Measurements from ENCODE around the gene DNAH17. TPM values are rescaled to one million over a fixed set of nuclear protein-coding genes. Genes with fewer than 3 reads are reported as not detected.
A peak's percentile ranks its signal among the peaks of the same experiment; 100 is the strongest.

The DNAH17 gene
- total RNA-seq, 4 donors from 2014 or later, result 0.19 to 0.31 TPM; not detected in 2

- TF ChIP-seq POLR2A (IDR thresholded peaks at IDR 0.05), result no peak
- TF ChIP-seq CTCF (IDR thresholded peaks at IDR 0.05), result no peak
- no peak overlapping the region for H3K4me3 ChIP-seq
- peak overlapping the region; percentile 19 to 42 (median 35) for H3K27ac ChIP-seq
- 34 to 44% methylated on average over 6 to 7 of the region's 7 CpGs for WGBS, 2 donors
- H3K27me3 ChIP-seq, result no peaks in the 10 kb centered on the region
- no peaks in the 10 kb centered on the region for H3K9me3 ChIP-seq
- DNase-seq, result no peak
- intact Hi-C loops (cut with DNase I), result no loop called here
- H3K4me1 ChIP-seq, result peaks cover 24 to 61% (median 45%) of the 10 kb centered on the region in 3 donors
- H3K36me3 ChIP-seq, result peaks cover 8 to 65% (median 21%) of the 10 kb centered on the region in 3 donors
Observed at GRCh38 chr17:78407387-78408000, 169.7 kb downstream of the DNAH17 start.

DNA sequence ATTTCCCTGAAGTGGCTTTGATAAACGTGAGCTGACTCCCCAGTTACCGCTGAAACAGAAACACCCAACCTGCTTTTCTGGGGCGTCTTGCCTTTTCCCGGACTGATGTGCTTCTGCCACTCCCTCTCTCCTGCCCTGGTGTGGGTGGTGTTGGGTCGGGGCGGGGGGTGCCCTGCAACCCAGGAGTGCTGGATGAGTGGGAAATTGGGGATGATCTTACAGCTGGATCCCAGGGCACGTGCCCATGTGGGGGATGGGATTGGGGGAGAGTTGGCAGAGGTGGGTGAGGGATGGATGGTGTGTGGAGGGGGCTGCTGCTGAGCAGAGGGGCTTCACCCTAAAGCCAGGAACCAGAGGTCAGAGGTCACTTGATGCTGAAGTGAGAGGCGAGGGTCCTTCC, 170.3 kb downstream of the DNAH17 start:
- H3K27ac ChIP-seq, result peak overlapping the region; percentile 19 to 42 (median 35)
- 34 to 71% methylated on average over 3 to 4 of the region's 8 CpGs for WGBS, 2 donors
- intact Hi-C loops (cut with DNase I), result no loop called here
- no peak for TF ChIP-seq CTCF (IDR thresholded peaks at IDR 0.05)
- no peak for TF ChIP-seq POLR2A (IDR thresholded peaks at IDR 0.05)
- H3K27me3 ChIP-seq, result no peaks in the 10 kb centered on the region
- peaks cover 8 to 65% (median 23%) of the 10 kb centered on the region in 3 donors for H3K36me3 ChIP-seq
- H3K9me3 ChIP-seq, result no peaks in the 10 kb centered on the region
- no peak overlapping the region for H3K4me3 ChIP-seq
- no peak for DNase-seq
- H3K4me1 ChIP-seq, result peaks cover 24 to 55% (median 45%) of the 10 kb centered on the region in 3 donors

DNA sequence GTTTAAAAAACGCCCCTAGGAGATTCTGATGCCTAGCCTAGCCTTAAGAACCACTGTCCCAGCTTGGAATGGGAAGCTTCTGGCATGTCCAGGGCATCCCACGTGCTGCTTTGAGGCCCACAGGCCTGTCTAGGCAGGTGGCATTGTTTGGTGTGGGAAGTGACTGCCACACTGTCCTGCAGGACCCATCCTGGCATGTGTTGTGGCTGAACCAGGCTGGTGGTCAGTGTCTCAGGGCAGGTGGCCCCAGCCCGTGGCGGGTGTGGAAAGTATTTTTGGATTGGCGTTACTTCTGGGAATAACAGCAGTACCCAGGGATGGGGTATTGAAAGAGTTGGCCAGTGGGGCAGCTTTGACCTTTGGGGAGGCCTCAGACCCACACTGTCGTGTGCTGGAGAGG, 170.8 kb downstream of the DNAH17 start:
- Histone ChIP-seq H3K27me3 (no peaks in the 10 kb centered on the region), H3K4me1 (peaks cover 24 to 52% (median 45%) of the 10 kb centered on the region in 3 donors)

DNA sequence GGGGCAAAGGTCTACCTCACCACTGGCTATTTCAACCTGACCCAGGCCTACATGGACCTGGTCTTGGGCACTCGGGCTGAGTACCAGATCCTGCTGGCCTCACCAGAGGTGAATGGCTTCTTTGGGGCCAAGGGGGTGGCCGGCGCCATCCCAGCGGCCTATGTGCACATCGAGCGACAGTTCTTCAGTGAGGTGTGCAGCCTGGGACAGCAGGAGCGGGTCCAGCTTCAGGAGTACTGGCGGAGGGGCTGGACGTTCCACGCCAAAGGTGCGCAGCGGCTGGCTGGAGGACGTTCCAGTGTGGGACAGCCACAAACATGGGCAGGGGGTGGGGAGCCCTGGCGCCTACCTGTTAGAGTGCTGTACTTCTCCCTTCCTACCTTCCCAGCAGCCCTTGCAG, 173.4 kb downstream of the DNAH17 start:
- no peak overlapping the region for H3K4me3 ChIP-seq
- H3K4me1 ChIP-seq, result peaks cover 24 to 48% (median 31%) of the 10 kb centered on the region in 3 donors
- H3K9me3 ChIP-seq, result no peaks in the 10 kb centered on the region
- no peaks in the 10 kb centered on the region for H3K27me3 ChIP-seq
- no peak for TF ChIP-seq POLR2A (IDR thresholded peaks at IDR 0.05)
- no peak for TF ChIP-seq CTCF (IDR thresholded peaks at IDR 0.05)
- H3K27ac ChIP-seq, result no peak overlapping the region
- peaks cover 37 to 85% (median 46%) of the 10 kb centered on the region in 3 donors for H3K36me3 ChIP-seq
- no peak for DNase-seq
- intact Hi-C loops (cut with DNase I), result no loop called here
- 95 to 100% methylated on average over 1 to 8 of the region's 14 CpGs for WGBS, 2 donors

More for the DNA sequence above, 170.8 kb downstream of the DNAH17 start:
- peak overlapping the region in 2 of 4 donors; percentile 19 to 28 for H3K27ac ChIP-seq
- H3K4me3 ChIP-seq, result no peak overlapping the region
- TF ChIP-seq POLR2A (IDR thresholded peaks at IDR 0.05) (no peak), CTCF (IDR thresholded peaks at IDR 0.05) (no peak)
- H3K9me3 ChIP-seq, result no peaks in the 10 kb centered on the region
- DNase-seq, result no peak
- H3K36me3 ChIP-seq, result peaks cover 11 to 68% (median 25%) of the 10 kb centered on the region in 3 donors
- 76 to 95% methylated on average over 3 to 4 of the region's 6 CpGs for WGBS, 2 donors
- intact Hi-C loops (cut with DNase I), result no loop called here

DNA sequence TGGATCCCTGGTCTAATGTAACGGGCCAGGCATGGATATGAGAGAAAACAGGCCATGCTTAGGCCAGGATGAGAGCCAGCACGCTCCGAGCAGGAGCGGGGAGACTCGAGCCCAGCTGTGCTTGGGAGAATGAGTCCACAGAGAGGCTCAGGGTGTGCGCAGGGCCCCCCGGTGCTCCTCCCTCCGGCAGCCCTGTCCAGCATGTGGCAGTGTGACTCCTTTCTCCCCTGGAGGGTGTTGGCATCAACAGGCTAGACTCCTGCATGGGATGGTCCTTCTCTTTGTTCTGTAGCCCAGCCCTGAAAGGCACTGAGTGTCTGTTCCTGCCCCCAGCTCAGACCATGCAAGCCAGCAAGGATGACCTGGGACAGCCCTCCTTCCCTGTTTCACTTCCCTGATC, 175.3 kb downstream of the DNAH17 start:
- no peak for DNase-seq
- H3K4me3 ChIP-seq, result no peak overlapping the region
- peaks cover 5 to 47% (median 17%) of the 10 kb centered on the region in 3 donors for H3K4me1 ChIP-seq
- intact Hi-C loops (cut with DNase I), result no loop called here
- WGBS, 2 donors, result 73% methylated on average over 2 of the region's 8 CpGs; no CpG with 5 or more reads in 1 of the 2 donors
- no peak overlapping the region for H3K27ac ChIP-seq
- no peaks in the 10 kb centered on the region for H3K27me3 ChIP-seq
- H3K36me3 ChIP-seq, result peaks cover 42 to 100% (median 57%) of the 10 kb centered on the region in 3 donors
- no peak for TF ChIP-seq POLR2A (IDR thresholded peaks at IDR 0.05)
- TF ChIP-seq CTCF (IDR thresholded peaks at IDR 0.05), result no peak
- H3K9me3 ChIP-seq, result no peaks in the 10 kb centered on the region

Measured in esophagus squamous epithelium (tissue), 5 donors.